HG03558 (cell line): ENCODE results near the gene ARHGEF2.

Experiments used
- ATAC-seq: cut with Tn5 transposase; IDR thresholded peaks from one replicate; pipeline ENCODE4 v1.9.1; 2021; ENCODE audit warnings: moderate number of reproducible peaks; ENCODE audit not compliant: unreplicated experiment; ENCODE audit errors: extremely low read depth

ARHGEF2 gene

DNA sequence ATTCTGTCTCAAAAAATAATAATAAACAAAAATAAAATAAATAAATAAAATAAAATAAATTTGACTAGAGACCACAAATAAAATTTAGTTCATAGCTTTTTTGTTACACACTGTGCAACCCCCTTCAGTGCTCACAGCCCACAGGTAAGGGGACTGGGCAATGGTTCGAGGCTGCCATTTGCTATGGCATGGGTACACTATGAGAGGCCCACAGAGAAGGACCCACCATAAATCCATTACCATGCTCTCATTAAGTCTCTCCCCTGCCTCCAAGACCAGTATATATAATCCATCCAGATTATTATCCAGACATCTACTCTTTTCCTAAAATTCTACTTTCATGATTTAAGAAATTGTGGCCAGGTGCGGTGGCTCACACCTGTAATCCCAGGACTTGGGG is 58.5 kb downstream of the ARHGEF2 start:
- ATAC-seq, result no peak

DNA sequence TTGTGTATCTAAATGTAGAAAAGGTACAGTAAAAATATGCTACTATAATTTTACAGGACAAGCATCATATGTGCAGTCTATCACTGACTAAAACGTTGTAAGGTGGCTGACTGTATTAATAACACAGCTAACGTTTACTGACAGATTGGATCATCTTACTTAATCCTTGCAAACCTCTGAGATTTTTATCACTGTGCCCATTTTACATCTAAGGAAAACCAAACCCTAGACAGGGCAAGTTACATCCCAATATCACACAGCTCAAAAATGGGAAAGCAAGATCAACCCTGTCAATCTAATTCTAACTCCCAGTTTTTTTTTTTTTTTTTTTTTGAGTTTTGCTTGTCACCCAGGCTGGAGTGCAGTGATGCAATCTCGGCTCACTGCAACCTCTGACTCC is 59.7 kb downstream of the ARHGEF2 start:
- no peak for ATAC-seq

DNA sequence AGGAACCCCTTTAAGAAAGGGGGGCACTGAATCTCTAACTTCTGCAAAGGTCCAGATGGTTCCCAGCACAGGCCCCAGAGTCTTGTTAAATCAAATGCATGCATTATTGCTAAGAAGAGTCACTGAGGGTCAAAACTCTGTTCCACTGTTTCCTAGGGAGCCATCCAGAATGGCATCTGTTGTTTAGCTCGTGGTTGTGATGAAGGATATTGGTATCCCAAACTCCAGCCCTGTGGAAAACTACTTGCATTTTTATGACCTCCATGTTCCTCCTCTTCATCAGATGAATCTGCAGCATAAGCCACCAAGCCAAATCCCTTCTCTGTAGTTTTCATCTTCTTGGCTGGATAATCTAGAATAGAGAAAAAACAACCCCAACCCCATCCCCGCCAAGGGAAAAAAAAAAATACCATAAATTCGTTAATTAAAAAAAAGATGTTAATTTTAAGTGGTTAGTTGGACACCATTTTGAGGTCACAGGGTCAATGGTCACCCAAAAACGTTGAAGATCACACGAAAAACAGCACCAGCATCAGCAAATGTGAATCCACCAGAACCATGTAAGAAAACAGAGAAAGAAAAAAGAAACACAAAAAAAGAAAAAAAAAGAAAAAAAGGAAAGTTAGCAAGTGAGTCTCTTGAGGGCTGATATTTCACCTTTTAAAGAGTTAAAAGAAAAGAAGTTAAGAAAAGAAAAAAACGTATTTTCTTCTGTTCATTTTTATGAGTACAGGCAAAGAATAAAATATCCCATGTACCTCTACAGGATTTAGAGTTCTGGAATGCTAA is 64.2 kb downstream of the ARHGEF2 start:
- ATAC-seq, result no peak

DNA sequence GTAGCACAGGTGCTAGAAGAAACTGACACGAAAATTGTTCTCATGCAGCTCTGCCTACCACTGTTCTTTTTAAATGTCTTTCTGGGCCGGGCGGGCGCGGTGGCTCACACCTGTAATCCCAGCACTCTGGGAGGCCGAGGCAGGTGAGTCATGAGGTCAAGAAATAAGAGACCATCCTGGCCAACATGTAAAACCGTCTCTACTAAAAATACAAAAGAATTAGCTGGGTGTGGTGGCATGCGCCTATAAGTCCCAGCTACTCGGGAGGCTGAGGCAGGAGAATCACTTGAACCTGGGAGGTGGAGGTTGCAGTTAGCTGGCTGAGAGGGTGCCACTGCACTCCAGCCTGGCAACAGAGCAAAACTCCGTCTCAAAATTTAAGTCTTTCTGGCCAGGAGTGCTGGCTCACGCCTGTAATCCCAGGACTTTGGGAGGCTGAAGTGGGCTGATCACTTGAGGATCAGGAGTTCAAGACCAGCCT is 66.3 kb downstream of the ARHGEF2 start:
- ATAC-seq, result no peak

DNA sequence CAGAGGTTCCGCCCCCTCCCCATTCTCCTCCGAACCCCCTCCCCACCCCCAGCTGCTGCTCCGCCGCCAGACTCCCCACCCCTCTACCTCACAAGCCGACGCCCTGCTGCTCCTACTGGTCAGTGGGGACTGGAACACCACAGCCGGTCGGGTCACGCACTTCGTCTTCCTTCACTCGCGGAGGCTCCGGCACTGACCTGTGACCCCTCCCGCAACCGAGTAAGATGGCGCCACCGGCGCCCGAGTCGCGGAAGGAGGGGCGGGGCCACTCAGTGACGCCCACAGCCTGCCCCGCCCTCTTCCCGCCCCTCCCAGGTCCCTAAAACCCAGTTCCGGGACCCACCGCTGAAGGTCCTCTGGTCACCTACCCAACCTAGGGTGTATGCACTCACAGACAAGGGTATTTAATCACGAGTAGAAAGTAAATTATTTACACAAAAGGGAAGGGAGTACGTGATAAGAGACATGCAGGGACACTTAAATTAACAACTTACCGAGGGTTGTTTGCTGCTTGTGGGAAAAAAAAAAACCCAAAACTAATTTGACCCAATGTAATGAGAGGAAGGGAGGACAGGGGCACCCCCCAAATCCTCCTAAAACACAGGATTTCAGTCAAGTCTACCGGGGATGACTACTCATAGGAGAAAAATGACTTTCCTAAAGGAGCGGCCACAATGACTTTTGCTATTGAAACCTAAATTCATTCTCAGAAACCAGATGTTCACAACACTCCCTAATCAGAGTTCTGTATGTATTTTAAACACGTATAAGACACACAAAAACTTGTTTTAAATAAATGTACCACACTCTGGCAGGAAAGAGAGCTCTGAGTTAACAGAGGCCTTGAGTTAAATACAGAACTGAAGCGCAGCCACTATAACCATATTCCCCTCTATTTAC is 66.9 kb downstream of the ARHGEF2 start, which contains the start of gene RIT1:
TSS of gene RIT1 (minus strand) at position 194 of the 900 bp plus-strand sequence. CDS start 588 bp downstream, outside the sequence.
- peak; percentile 52 for ATAC-seq

DNA sequence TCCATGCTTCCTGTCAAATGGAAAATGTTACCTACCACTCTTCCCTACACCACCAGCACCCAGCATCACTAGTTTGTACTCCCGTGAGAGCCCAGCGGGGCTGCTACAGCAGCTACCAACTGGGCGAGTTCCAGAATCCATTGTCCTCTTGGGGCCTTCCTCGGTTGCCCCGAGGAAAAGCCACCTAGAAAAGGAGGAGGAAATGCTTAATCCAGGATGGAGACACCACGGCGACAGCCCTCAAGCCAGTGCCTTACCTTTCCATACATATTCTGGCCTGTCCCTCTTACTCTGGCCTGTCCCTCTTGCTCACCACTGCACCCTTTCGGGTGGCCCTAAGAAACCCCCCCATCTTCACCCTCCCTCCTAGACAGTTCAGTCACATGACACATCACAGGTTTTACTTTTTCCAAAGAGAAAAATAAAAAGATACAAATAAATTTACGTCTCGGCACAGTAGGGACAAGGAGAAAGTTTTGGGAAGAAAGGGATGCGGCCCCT is 67.7 kb downstream of the ARHGEF2 start:
- ATAC-seq, result no peak

DNA sequence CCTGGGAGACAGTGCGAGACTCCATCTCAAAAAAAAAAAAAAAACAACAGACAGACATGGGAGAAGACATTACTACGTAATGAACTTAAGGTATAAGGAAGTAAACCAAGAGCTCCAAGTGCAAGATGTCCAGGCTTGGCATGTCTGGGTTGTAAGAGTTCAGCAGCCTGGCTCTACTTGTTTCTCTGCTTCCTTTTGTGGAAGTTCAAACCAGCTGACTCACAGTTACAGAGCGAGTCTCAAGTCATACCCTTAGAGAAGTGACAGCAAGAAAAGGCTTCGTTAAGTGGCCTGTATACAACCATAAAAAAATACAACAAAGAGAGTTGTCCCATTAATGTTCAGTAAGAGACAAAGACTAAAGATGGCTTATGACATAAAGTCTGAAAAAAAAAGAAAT is 68.5 kb downstream of the ARHGEF2 start:
- no peak for ATAC-seq

DNA sequence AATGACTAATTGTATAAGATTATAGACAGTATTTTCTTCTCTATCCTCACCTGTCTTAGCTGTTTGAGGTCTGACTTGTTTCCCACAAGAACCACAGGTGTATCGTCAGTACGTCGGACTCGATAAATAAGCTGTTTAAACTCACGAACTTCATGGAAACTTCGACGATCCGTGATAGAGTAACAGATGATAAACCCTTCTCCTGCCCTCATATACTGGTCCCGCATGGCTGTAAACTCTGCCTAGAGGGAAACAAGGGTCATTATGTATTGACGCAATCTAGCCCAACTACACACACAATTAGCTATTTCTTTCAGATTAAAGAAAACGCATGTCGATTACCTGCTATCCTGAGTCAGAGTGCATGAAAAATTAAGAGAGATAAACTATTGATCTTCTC is 74.1 kb downstream of the ARHGEF2 start:
- ATAC-seq, result no peak

DNA sequence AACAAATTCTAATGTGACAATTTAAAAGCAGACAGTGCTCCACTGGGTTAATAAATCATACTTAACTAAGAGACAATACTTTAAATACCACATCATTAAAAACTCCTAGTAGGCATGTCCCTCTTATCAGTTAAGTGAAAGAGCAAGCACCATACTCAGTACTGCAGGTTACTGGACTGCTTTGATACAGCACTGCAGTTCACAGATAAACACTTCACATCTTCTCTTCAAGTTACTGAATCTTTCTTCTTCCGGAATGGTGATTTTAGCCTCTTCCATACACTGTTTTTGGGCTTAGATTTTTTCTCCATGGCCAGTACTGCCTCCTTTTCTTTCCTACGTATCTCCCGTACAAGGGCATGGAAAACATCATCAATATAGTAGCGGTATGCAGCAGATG is 78.2 kb downstream of the ARHGEF2 start:
- no peak for ATAC-seq

DNA sequence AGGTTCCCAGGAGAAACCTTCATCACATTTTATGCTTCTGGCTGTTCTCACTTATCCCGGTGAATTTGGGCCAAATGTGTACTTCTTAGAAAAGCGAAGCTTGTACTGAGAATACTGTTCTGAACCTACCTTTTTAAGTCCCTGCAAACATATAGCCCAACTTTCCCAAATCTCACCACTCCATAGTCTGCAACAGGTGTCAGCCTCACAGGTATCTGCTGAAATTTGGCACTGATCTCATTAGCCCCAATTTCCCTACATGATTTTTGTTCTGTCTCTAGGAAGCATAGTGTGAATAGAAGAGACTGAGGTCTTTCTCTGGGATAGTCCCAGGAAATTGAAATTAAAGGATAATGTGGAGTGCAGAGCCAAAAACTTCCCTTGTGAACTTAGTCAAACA is 78.7 kb downstream of the ARHGEF2 start:
- no peak for ATAC-seq

DNA sequence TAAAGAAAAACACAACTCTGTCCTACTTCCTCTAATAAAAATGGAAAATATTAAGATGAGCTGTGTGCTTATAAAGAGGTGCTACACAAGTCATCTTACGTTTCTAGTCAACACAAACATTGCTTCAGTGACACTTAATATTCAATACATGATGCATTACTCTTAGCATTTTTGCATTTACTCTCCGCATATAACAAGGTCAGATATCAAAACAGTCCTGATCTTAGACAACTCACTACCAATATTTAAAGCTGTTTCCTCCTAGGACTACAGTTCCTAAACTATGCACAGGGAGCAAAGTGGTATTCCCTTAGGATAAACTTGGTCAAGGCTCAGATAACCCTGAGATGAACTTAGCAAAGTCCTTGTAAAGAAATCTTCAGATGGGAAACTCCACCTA is 79.5 kb downstream of the ARHGEF2 start:
- no peak for ATAC-seq

DNA sequence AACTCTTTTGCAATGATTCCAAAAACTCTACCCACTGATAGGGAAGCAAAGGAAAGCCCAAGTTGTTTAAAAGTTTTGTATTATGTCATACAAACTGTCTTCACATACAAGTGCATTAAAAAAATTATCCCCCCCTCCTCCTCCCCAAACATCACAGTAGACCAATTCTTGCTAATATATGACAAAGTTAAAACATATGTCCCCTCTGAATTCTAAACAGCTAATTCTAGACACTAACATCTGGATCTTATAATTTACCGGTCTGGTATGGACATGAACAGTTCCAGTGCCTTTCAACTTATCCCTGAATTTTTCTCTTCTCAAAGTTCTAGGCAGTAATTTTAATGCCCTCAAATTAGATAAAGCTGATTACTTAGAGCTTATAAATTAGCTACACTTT is 80.6 kb downstream of the ARHGEF2 start:
- no peak for ATAC-seq
